Measurements from ENCODE around the gene KCTD1.

DNA sequence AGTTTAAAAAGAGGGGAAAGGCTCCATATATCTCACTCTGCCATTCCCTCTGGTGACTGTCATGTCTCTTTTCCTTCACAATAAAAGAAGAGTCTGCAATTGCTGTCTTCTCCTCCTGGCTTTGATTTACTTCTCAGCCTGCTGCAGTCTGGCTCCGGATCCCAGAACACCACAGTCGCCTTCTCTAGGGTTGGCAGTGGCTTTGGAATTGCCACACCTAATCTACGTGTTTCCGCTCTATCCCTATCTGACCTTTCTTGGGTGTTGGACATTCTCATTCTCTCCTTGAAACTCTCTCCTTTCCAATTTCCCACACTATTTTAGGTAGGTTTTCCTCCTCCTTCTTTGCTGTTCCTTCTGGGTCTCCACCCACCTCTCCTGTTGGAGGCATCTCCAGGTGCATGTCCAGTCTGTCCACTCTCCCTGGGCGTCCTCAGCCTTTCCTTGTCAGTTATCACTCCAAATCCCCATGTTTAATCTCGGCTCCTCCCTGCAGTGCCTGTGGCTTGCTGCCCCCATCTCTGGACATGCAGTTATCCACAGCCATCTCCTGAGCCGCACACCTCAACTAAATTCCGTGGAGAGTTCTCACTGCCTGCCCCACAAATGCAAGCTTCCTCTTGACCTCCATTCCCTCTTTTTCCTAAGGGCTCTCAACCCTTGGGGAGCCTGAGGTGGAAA, 112.8 kb downstream of the KCTD1 start:
- TF ChIP-seq, protein P1, sequence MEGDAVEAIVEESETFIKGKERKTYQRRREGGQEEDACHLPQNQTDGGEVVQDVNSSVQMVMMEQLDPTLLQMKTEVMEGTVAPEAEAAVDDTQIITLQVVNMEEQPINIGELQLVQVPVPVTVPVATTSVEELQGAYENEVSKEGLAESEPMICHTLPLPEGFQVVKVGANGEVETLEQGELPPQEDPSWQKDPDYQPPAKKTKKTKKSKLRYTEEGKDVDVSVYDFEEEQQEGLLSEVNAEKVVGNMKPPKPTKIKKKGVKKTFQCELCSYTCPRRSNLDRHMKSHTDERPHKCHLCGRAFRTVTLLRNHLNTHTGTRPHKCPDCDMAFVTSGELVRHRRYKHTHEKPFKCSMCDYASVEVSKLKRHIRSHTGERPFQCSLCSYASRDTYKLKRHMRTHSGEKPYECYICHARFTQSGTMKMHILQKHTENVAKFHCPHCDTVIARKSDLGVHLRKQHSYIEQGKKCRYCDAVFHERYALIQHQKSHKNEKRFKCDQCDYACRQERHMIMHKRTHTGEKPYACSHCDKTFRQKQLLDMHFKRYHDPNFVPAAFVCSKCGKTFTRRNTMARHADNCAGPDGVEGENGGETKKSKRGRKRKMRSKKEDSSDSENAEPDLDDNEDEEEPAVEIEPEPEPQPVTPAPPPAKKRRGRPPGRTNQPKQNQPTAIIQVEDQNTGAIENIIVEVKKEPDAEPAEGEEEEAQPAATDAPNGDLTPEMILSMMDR (IDR thresholded peaks at IDR 0.05), result no peak
- no peak for TF ChIP-seq POLR2A (IDR thresholded peaks at IDR 0.05)

Measured in lower leg skin (tissue), 3 donors.